Right lobe of liver (tissue), 6 donors: Measurements from ENCODE around the gene UNKL. TPM values are rescaled to one million over a fixed set of nuclear protein-coding genes. Genes with fewer than 3 reads are reported as not detected.

Experiments used
- ATAC-seq, 4 donors: fragments of 200-7000 bp; cut with Tn5 transposase; one replicate each; pipeline ENCODE4 v1.9.1; 2020; ENCODE audit warnings: mild to moderate bottlenecking in 4 of 4, moderate library complexity in 4 of 4
- DNase-seq, 3 donors: peaks; one replicate each; pipeline ENCODE4 v3.0.0-alpha.2; 2020
- H3K27ac ChIP-seq, 3 donors: fragments of 200-600 bp; one replicate each; pipeline ENCODE4 v1.8.0; 2022
- H3K27me3 ChIP-seq, 2 donors: fragments of 200-600 bp; one replicate each; pipeline ENCODE4 v1.8.0; 2022
- H3K36me3 ChIP-seq, 4 donors: fragments of 200-600 bp; sonication (generic) in 1 of 4; one replicate each; pipeline versions ENCODE4 v1.5.1 to v1.8.0; 2017 to 2022; ENCODE audit warnings: control low read depth in 1 of 4
- H3K4me1 ChIP-seq, 4 donors: fragments of 200-600 bp; sonication (generic) in 1 of 4; one replicate each; pipeline versions ENCODE4 v1.5.1 to v1.8.0; 2017 to 2022; ENCODE audit warnings: control low read depth in 1 of 4
- H3K4me3 ChIP-seq, 3 donors: fragments of 200-600 bp; one replicate each; pipeline ENCODE4 v1.8.0; 2022
- H3K9me3 ChIP-seq, 4 donors: fragments of 200-600 bp; sonication (generic) in 1 of 4; one replicate each; pipeline versions ENCODE4 v1.5.1 to v1.8.0; 2017 to 2022; ENCODE audit warnings: control low read depth in 1 of 4
- CTCF ChIP-seq, 4 donors: fragments of 200-600 bp in 3 of 4; fragments of 450-650 bp in 1 of 4; IDR thresholded peaks; one replicate each; pipeline versions ENCODE4 v1.5.1 to v1.8.0; 2016 to 2022; ENCODE audit warnings: antibody characterized with exemption in 4 of 4, mild to moderate bottlenecking in 2 of 4
- POLR2A ChIP-seq: fragments of 450-650 bp; IDR thresholded peaks from one replicate; pipeline ENCODE4 v1.6.1; 2017; ENCODE audit warnings: antibody characterized with exemption, mild to moderate bottlenecking
- WGBS: methylation state at CpG from one replicate; pipeline ENCODE4 v1.1.6; 2018; ENCODE audit warnings: low coverage, low lambda C conversion rate; ENCODE audit not compliant: insufficient coverage; ENCODE audit errors: missing lambda C conversion rate; 5-methylcytosine and 5-hydroxymethylcytosine counted together
- intact Hi-C, 2 donors: fragments of 100-400 bp; cut with DNase I; formaldehyde crosslinking; loops; one replicate each; pipeline versions ENCODE4 v1.11.2 to v1.14.1; 2022
- total RNA-seq, 6 experiments: library from RNA; depleted of rRNA in 2 of 6; stranded (reverse); fragments of >200 nt in 2 of 6; fragmentation: NEBNext Ultra II Directional in 3 of 6; extraction: Animal tissue kit (Norgen Biotek cat#: 25700) in 3 of 6; gene quantifications; one replicate each; pipeline versions ENCODE4 v1.1.0 to v1.2.4, GENCODE V29; 2016 to 2023
- donor health status: DM: no; HTN: yes; CAD: no.
- donor health status: DM: no; HTN: no; CAD: no.
- donor health status: DM: no; HTN: no; CAD: no.
- donor health status: DM: no; HTN: yes; CAD: no.
- donor health status: DM: no; HTN: yes; CAD: no.

UNKL gene
- total RNA-seq, 6 experiments from 2014 or later, result 9.0 to 14.2 (median 12.0) TPM

- Histone ChIP-seq H3K4me1 (no peaks in the 10 kb centered on the region), H3K9me3 (no peaks in the 10 kb centered on the region), H3K27ac (no peak overlapping the region), H3K36me3 (peaks cover 0 to 83% (median 43%) of the 10 kb centered on the region in 4 donors), H3K4me3 (no peak overlapping the region), H3K27me3 (no peaks in the 10 kb centered on the region)
- TF ChIP-seq POLR2A (no peak), CTCF (IDR thresholded peaks at IDR 0.05) (no peak)
- DNase-seq, result no peak
- intact Hi-C loops, result no loop called here
- 76% methylated on average over 6 of the region's 22 CpGs for WGBS
- peak in 1 of 4 donors; percentile 7 for ATAC-seq
Observed at GRCh38 chr16:1320658-1321240, 93.8 kb downstream of the UNKL start.

- DNase-seq (no peak), ATAC-seq (no peak)
- Histone ChIP-seq H3K27me3 (no peaks in the 10 kb centered on the region), H3K4me1 (no peaks in the 10 kb centered on the region), H3K36me3 (peaks cover 0 to 88% (median 43%) of the 10 kb centered on the region in 4 donors), H3K4me3 (no peak overlapping the region), H3K27ac (no peak overlapping the region), H3K9me3 (no peaks in the 10 kb centered on the region)
- intact Hi-C loops, result no loop called here
- WGBS, result 85% methylated on average over 12 of the region's 12 CpGs
- TF ChIP-seq CTCF (IDR thresholded peaks at IDR 0.05) (no peak), POLR2A (no peak)
Observed at GRCh38 chr16:1320097-1320496, 94.4 kb downstream of the UNKL start.

GRCh38 chr16:1319041-1319440 lies 95.5 kb downstream of the UNKL start:
- intact Hi-C loops, result no loop called here
- 94% methylated on average over 14 of the region's 33 CpGs for WGBS
- TF ChIP-seq CTCF (IDR thresholded peaks at IDR 0.05) (no peak), POLR2A (no peak)
- Histone ChIP-seq H3K27me3 (no peaks in the 10 kb centered on the region), H3K36me3 (peaks cover 0 to 89% (median 40%) of the 10 kb centered on the region in 4 donors), H3K4me1 (no peaks in the 10 kb centered on the region), H3K27ac (no peak overlapping the region), H3K4me3 (no peak overlapping the region), H3K9me3 (no peaks in the 10 kb centered on the region)
- DNase-seq (no peak), ATAC-seq (no peak)

GRCh38 chr16:1318268-1318545 lies 96.3 kb downstream of the UNKL start:
- 61% methylated on average over 5 of the region's 9 CpGs for WGBS
- no peak for DNase-seq
- ATAC-seq, result no peak
- peaks cover 0 to 86% (median 40%) of the 10 kb centered on the region in 4 donors for H3K36me3 ChIP-seq
- no peak overlapping the region for H3K4me3 ChIP-seq
- TF ChIP-seq POLR2A, result no peak
- TF ChIP-seq CTCF (IDR thresholded peaks at IDR 0.05), result no peak
- no peaks in the 10 kb centered on the region for H3K9me3 ChIP-seq
- H3K27ac ChIP-seq, result no peak overlapping the region
- intact Hi-C loops, result no loop called here
- no peaks in the 10 kb centered on the region for H3K27me3 ChIP-seq
- H3K4me1 ChIP-seq, result no peaks in the 10 kb centered on the region
